ENCODE results near the gene CDCA4.
"Not testable (repeated sequence)": the region's sequence is repeated elsewhere in the genome, so short reads cannot be mapped to it uniquely, and the experiment has no call there.

Gene CDCA4

DNA sequence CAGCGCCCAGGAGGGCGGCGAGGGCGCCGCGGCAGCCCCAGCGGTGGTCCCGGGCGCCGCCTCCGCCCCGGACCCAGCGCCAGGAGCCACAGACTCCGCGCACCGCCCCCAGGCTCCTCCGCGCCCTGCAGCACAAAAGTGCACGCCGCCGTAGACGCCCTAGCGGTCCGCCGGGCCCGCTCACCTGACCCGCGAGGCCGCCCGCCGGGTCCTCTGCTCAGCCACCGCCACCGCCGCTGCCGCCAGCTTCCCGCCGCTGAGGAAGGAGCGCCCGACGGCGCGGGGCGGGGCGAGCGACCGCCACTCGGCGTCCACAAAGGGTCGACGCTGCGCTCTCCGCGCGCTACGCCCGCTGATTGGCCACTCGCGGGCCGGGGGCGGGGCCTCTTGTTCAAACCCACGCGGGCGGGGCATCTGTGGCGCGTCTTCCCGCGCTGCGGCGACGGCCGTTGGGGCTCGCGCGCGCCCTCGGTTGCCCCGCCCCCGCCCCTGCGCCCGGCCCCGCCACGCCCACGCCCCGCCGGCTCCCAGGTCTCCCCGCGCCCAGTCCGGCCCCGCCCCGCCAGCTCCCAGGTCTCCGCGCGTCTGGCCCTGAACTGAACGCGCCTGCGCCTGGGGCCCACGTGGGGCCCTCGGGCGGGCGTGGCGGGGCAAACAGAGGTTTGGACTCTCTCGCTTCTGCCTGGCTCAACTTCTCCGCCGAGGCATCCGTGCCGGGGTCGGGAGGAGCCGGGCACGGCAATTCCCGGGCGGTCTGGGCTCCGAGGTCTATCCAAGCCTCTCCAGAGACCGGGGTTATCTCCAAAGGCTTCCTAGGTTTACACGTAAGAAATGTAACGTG, at the start of gene CDCA4:
CDCA4 (minus strand) TSS at position 269 of the 841 bp plus-strand sequence. CDS start 9,154 bp downstream, outside the sequence.
- peak within 1 kb of the TSS; percentile 91 to 98 for H3K27ac Mint-ChIP-seq
- peak; percentile 97 to 98 for DNase-seq
- no peaks in the 10 kb centered on the region for H3K27me3 Mint-ChIP-seq
- peak within 1 kb of the TSS; percentile 91 to 93 for H3K4me3 Mint-ChIP-seq
- peak; percentile 89 for ATAC-seq
- H3K9me3 Mint-ChIP-seq = no peaks in the 10 kb centered on the region
- peaks cover 85% of the 10 kb centered on the region for H3K4me1 Mint-ChIP-seq

DNA sequence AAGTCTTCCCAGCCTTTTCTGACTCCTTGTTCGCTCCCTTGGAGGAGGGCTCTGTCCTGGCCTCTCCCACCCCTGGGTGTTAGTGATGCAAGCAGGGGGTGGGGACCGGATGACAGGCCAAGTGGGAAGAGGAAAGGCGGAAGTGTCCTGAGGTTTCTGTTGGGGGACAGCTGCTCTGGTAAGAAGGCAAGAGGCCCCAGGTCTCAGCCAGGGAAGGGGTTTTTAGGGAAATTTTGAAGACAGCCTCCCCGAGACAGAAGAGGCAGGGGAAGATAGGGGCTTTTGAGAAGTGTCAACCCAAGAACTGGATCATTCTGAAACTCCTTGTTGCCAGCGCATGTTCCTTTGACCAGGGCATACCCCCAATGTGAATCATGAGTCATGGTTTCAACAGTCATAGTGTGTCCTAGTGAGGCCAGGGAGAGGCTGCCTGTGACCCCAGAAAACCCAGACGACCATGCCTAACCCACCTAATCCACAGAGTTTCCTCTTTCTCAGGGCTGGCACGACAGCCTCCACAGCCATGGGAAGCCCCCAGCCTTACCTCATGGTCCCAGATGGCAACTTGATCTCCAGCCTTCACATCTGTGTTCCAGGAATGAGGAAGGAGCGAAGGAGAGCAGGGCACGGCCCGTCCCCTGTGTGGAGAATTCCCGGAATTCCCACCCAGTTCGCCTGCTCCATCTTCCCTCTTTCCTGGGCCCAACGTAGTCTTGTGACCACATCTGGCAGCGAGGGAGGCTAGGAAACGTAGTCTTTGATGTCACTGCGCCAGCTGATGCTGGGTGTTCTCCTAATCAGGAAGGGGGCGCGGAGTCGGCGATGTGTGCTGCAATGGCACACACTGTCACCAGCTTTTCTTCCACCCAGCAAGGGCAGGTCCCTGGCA, 49.2 kb upstream of the CDCA4 start:
- no peaks in the 10 kb centered on the region for H3K9me3 Mint-ChIP-seq
- peak; percentile 80 for ATAC-seq
- H3K27me3 Mint-ChIP-seq = peaks cover 5% of the 10 kb centered on the region
- peak; percentile 73 to 88 for DNase-seq
- peak overlapping the region; percentile 28 to 40 for H3K4me3 Mint-ChIP-seq
- H3K27ac Mint-ChIP-seq = peak overlapping the region; percentile 36 to 79
- H3K4me1 Mint-ChIP-seq = peaks cover 91% of the 10 kb centered on the region

- DNase-seq (no peak), ATAC-seq (no peak)
- H3K27me3 Mint-ChIP-seq = peaks cover 5% of the 10 kb centered on the region
- peak overlapping the region; percentile 28 to 40 for H3K4me3 Mint-ChIP-seq
- H3K4me1 Mint-ChIP-seq = peaks cover 93% of the 10 kb centered on the region
- H3K27ac Mint-ChIP-seq = peak overlapping the region; percentile 13 to 16
- H3K9me3 Mint-ChIP-seq = no peaks in the 10 kb centered on the region
Observed at GRCh38 chr14:105069522-105069870, 48.6 kb upstream of the CDCA4 start.

GRCh38 chr14:105068818-105069217, 47.9 kb upstream of the CDCA4 start:
- ATAC-seq (no peak), DNase-seq (no peak)
- Mint-ChIP-seq H3K9me3 (no peaks in the 10 kb centered on the region), H3K27me3 (peaks cover 5% of the 10 kb centered on the region), H3K4me3 (no peak overlapping the region), H3K27ac (no peak overlapping the region), H3K4me1 (peaks cover 93% of the 10 kb centered on the region)

DNA sequence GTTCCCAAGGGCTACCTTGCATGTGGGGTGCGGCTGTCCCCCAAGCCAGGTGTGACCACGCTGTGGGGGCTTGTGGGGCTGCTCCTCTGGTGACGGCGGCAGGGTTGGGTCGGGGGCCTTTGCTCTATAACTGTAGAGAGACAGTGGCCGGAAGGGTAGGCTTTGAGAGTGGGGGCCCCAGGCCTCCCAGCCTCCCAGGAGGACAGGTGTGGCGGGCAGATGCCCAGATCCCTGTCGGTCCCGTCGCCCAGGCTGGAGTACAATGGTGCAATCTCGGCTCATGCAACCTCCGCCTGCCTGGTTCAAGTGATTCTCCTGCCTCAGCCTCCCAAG, 47.1 kb upstream of the CDCA4 start:
- DNase-seq (no peak), ATAC-seq (no peak)
- Mint-ChIP-seq H3K27me3 (peaks cover 5% of the 10 kb centered on the region), H3K4me3 (no peak overlapping the region), H3K9me3 (no peaks in the 10 kb centered on the region), H3K4me1 (peaks cover 95% of the 10 kb centered on the region), H3K27ac (no peak overlapping the region)

DNA sequence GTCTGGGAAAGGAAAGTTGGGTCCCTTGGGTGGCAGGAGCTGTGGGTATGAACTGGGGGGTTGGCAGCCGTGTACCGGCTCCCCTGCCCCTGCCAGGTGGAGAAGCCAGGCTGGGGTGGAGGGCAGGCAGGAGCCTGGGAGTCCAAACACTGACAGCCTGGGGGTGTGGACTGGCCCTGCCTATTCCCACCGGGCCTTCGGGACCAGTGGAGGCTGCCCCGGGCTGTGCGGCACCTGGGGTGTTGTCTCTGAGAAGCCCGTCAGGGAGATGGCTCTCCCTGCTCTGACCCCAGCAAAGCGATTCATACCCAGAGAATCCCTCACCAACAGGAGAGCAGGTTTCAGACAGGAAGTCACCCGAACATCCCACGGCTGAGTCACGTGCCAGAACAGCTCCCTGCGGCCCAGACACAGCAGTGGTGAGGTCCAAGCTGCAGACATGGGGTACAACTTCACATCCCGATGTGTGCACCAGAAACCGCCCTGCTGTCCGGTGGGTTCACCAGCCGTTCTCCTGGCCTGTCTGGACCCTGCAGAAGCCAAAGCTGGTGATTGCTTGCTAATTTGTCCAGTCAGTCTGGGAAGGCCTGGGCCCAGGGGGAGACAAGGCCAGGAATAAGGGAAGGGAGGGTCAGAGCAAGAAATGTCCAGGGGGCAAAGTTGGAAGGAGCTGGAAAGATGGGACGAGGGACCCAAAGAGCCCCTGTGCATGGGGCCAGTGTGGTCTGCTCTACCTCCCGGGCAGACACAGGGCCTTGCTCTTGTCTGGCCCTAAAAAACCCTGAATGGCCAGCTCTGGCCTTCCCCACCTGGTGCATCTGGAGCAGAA, 46.5 kb upstream of the CDCA4 start:
- Mint-ChIP-seq H3K27ac (peak overlapping the region in 1 of 2 donors; percentile 89), H3K27me3 (peaks cover 3% of the 10 kb centered on the region), H3K4me1 (peaks cover 95% of the 10 kb centered on the region), H3K4me3 (peak overlapping the region; percentile 89 to 95), H3K9me3 (no peaks in the 10 kb centered on the region)
- DNase-seq (peak in 1 of 2 donors; percentile 65), ATAC-seq (peak; percentile 3)

DNA sequence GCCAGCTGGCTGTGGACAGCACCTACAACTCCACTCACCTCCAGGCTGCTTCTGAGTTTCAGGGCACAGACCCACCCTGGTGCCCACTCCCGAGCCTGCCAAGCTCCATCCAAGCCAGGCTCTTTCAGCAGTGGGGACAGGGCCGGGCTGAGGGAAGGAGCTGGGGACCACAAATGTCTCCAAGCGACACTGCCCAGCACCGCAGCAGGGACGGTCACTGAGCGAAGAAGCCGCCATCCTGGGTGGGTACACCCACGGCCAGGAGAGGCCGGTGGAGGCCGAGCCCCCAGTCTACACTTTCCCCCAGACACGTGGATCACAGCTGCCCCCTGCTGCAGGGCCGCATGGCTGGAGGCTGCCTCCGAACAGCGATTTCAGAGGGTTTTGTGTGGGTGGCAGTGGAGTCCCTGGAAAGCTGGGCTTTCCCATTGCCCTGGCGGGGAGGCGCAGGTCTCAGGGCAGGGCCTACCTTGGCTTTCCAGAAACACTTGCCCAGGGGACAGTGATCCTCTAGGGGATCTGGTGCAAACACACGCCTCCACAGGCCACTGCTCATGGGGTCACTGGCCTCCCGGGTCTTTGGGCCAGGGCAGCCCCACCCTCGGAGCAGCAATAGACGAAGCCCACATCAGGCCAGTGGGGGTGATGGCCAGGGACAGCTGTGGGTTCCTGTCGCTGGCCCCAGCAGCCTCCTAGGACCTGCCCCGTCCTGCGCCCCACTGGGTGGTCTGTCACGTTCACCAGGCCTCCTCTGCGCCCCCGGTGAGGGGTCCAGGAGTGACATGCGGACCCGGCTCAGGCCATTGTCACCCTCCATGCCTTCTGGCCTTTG, 45.6 kb upstream of the CDCA4 start:
- DNase-seq = no peak
- Mint-ChIP-seq H3K4me1 (peaks cover 95% of the 10 kb centered on the region), H3K9me3 (no peaks in the 10 kb centered on the region), H3K27ac (peak overlapping the region; percentile 92 to 98), H3K27me3 (no peaks in the 10 kb centered on the region), H3K4me3 (peak overlapping the region; percentile 89 to 95)
- no peak for ATAC-seq

GRCh38 chr14:105065280-105066228, 44.7 kb upstream of the CDCA4 start, which contains the start of gene GPR132:
Gene GPR132 (minus strand): TSS chr14:105065430. CDS start chr14:105055420, 10,010 bp downstream.
- H3K9me3 Mint-ChIP-seq = no peaks in the 10 kb centered on the region
- ATAC-seq = peak; percentile 85
- peak within 1 kb of the TSS; percentile 95 to 98 for H3K27ac Mint-ChIP-seq
- peaks cover 95% of the 10 kb centered on the region for H3K4me1 Mint-ChIP-seq
- peak; percentile 84 to 92 for DNase-seq
- peak within 1 kb of the TSS; percentile 89 to 95 for H3K4me3 Mint-ChIP-seq
- no peaks in the 10 kb centered on the region for H3K27me3 Mint-ChIP-seq

DNA sequence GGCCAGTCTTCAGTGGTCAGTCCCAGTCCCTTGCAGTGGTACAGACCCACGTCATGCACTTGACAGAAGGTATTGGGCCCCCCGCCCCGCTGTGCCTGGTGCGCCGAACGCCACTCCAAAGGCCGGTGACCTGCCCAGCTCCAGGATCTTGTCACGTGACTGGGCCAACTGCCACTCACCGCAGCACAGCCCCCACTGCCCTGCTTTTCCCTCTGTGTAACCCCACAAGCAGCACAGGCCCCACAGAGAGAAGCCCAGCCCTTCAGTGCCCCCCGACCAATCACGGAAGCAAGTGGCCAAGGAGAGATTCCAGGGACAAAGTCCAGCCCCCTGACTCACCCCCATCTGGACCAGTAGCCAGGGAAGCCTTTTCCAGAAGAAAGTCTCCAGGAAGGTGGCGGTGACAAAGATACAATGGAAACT, 43.8 kb upstream of the CDCA4 start:
- Mint-ChIP-seq H3K27ac (peak overlapping the region; percentile 95 to 98), H3K4me3 (peak overlapping the region; percentile 89 to 95), H3K27me3 (no peaks in the 10 kb centered on the region), H3K4me1 (peaks cover 95% of the 10 kb centered on the region), H3K9me3 (no peaks in the 10 kb centered on the region)
- ATAC-seq = no peak
- peak in 1 of 2 donors; percentile 51 for DNase-seq

- ATAC-seq = no peak
Observed at GRCh38 chr14:105064001-105064400, 43.1 kb upstream of the CDCA4 start.

GRCh38 chr14:105063506-105063905, 42.6 kb upstream of the CDCA4 start:
- DNase-seq, H3K9me3 Mint-ChIP-seq, ATAC-seq, H3K27me3 Mint-ChIP-seq: not testable (repeated sequence)
- H3K27ac Mint-ChIP-seq = peak overlapping the region in 1 of 2 donors; percentile 81
- H3K4me1 Mint-ChIP-seq = peaks cover 95% of the 10 kb centered on the region
- peak overlapping the region; percentile 89 to 95 for H3K4me3 Mint-ChIP-seq

More at GRCh38 chr14:105064001-105064400, 43.1 kb upstream of the CDCA4 start:
- no peak for DNase-seq
- Mint-ChIP-seq H3K9me3 (no peaks in the 10 kb centered on the region), H3K27ac (peak overlapping the region in 1 of 2 donors; percentile 98), H3K4me3 (peak overlapping the region; percentile 89 to 95), H3K27me3 (no peaks in the 10 kb centered on the region), H3K4me1 (peaks cover 95% of the 10 kb centered on the region)

DNA sequence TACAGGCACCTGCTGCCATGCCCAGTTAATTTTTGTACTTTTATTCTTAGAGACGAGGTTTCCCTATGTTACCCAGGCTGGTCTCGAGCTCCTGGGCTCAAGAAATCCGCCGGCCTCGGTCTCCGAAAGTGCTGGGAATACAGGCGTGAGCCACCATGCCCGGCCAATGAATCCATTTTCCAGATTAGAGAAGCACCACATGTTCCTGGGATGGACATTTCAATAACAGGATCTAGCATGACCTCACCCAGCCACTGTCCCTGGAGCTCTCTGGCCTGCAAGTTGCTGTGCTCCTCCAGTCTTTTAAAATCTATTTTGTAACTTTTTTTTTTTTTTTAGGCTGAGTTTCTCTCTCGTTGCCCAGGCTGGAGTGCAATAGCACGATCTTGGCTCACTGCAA, 42.2 kb upstream of the CDCA4 start:
- no peaks in the 10 kb centered on the region for H3K27me3 Mint-ChIP-seq

GRCh38 chr14:105062048-105062433, 41.2 kb upstream of the CDCA4 start:
- no peaks in the 10 kb centered on the region for H3K27me3 Mint-ChIP-seq
- peaks cover 93% of the 10 kb centered on the region for H3K4me1 Mint-ChIP-seq
- peak overlapping the region; percentile 89 to 95 for H3K4me3 Mint-ChIP-seq
- H3K9me3 Mint-ChIP-seq = no peaks in the 10 kb centered on the region
- H3K27ac Mint-ChIP-seq = peak overlapping the region; percentile 81 to 88
- DNase-seq = no peak
- no peak for ATAC-seq

More for the DNA sequence above, 42.2 kb upstream of the CDCA4 start:
- peak overlapping the region; percentile 89 to 95 for H3K4me3 Mint-ChIP-seq
- no peaks in the 10 kb centered on the region for H3K9me3 Mint-ChIP-seq
- H3K4me1 Mint-ChIP-seq = peaks cover 98% of the 10 kb centered on the region
- peak overlapping the region; percentile 81 to 92 for H3K27ac Mint-ChIP-seq
- DNase-seq = no peak
- ATAC-seq = no peak
